Epidermal melanocyte (primary cell): ENCODE data around the gene GREM1.
A peak's percentile ranks its signal among the peaks of the same experiment; 100 is the strongest.

Experiments
- DNase-seq: peaks from one replicate; pipeline ENCODE4 v3.0.0; 2011; ENCODE audit warnings: low spot score; ENCODE audit not compliant: insufficient read length

Gene GREM1

GRCh38 chr15:32730677-32731654 lies 13.2 kb downstream of the GREM1 start:
- DNase-seq = no peak

GRCh38 chr15:32732574-32733157 lies 14.9 kb downstream of the GREM1 start:
- no peak for DNase-seq

- no peak for DNase-seq
Measured at GRCh38 chr15:32733281-32733680, 15.5 kb downstream of the GREM1 start.

- no peak for DNase-seq
Measured at GRCh38 chr15:32735989-32736700, 18.3 kb downstream of the GREM1 start.

- no peak for DNase-seq
Measured at GRCh38 chr15:32736701-32737061, 18.9 kb downstream of the GREM1 start.

GRCh38 chr15:32737304-32737703 lies 19.5 kb downstream of the GREM1 start:
- DNase-seq = no peak

GRCh38 chr15:32738666-32739065 lies 20.9 kb downstream of the GREM1 start:
- DNase-seq = no peak

- no peak for DNase-seq
Measured at GRCh38 chr15:32739522-32740063, 21.8 kb downstream of the GREM1 start.

GRCh38 chr15:32743411-32744140 lies 25.8 kb downstream of the GREM1 start:
- DNase-seq = no peak

GRCh38 chr15:32746116-32746857 lies 28.5 kb downstream of the GREM1 start:
- DNase-seq = no peak

GRCh38 chr15:32747921-32748342 lies 30.1 kb downstream of the GREM1 start:
- DNase-seq = no peak

- DNase-seq = no peak
Measured at GRCh38 chr15:32750979-32751378, 33.2 kb downstream of the GREM1 start.

GRCh38 chr15:32757426-32757825 lies 39.6 kb downstream of the GREM1 start:
- DNase-seq = no peak

GRCh38 chr15:32763295-32763694 lies 45.5 kb downstream of the GREM1 start:
- DNase-seq = no peak

GRCh38 chr15:32765236-32765635 lies 47.4 kb downstream of the GREM1 start:
- DNase-seq = no peak

- no peak for DNase-seq
Measured at GRCh38 chr15:32766101-32766500, 48.3 kb downstream of the GREM1 start.

- DNase-seq = no peak
Measured at GRCh38 chr15:32767236-32767635, 49.4 kb downstream of the GREM1 start.

GRCh38 chr15:32774022-32774421 lies 56.2 kb downstream of the GREM1 start:
- DNase-seq = peak; percentile 28

- no peak for DNase-seq
Measured at GRCh38 chr15:32775103-32775502, 57.3 kb downstream of the GREM1 start.

GRCh38 chr15:32778391-32779176 lies 60.8 kb downstream of the GREM1 start:
- DNase-seq = no peak
